Measurements from ENCODE around the gene CCL4.

Gene CCL4

DNA sequence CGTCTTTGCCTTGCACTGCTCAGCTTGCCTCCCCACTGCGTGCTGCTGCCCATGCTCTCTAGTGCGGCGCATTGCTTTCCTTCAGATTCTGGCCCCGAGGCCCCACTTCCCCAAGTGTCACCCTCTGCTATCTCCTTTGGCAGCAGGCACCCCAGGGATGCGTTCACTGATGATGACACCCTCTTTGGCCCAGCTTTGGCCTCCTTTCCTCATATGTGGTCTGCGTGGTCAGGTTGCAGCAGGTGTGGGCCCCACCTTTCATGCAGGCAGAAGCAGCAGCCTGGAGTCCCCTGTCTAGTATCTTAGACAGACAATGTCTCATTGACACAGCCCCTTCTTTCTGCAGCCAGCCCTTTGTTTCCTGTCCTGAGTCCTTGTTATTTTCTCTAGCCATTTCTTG, 8.9 kb upstream of the CCL4 start:
- TF ChIP-seq, protein P1, sequence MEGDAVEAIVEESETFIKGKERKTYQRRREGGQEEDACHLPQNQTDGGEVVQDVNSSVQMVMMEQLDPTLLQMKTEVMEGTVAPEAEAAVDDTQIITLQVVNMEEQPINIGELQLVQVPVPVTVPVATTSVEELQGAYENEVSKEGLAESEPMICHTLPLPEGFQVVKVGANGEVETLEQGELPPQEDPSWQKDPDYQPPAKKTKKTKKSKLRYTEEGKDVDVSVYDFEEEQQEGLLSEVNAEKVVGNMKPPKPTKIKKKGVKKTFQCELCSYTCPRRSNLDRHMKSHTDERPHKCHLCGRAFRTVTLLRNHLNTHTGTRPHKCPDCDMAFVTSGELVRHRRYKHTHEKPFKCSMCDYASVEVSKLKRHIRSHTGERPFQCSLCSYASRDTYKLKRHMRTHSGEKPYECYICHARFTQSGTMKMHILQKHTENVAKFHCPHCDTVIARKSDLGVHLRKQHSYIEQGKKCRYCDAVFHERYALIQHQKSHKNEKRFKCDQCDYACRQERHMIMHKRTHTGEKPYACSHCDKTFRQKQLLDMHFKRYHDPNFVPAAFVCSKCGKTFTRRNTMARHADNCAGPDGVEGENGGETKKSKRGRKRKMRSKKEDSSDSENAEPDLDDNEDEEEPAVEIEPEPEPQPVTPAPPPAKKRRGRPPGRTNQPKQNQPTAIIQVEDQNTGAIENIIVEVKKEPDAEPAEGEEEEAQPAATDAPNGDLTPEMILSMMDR (IDR thresholded peaks at IDR 0.05), result no peak

DNA sequence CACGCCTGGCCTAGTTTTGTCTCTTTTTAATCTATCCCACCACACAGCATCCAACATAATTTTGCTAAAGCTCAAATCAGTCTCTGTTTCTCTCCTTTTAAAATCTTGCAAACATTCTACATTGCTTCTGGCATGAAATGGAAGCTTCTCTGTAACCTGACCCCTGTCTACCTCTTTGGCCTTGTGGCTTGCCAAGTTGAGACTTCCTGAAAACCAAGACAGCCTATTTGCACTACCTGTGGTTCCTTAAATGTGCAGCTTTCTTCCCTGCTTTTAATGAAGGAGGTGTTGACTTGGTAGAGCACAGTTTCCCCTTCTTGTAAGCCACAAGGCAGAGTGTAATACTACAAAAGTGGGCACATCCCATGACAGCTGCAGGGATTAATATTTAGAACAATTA, 7.6 kb upstream of the CCL4 start:
- TF ChIP-seq, protein P1 (IDR thresholded peaks at IDR 0.05), result no peak

DNA sequence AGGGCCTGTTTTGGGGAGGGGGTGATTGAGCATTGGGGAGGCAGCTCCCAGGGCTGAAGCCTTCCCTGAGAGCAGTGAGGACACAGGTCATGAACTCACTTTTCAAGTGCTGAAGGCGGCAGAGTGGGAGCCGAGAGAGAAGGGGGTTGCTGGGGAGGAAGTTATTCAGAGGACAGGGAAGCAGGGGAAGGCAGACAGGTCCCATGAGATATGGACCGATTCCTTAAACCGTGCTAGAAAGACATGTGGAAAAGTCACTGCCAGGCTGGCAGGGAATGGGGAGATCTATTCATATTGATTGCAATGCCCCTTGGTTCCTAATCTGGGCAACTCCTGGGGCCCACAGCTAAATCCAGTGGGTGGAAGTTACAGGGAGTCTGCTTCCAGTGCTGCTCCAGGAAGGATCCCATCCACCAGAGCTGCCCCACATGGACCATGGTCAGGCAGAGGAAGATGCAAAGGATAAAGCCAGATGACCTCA, 1.1 kb downstream of the CCL4 start:
- TF ChIP-seq, protein P1 (IDR thresholded peaks at IDR 0.05), result no peak

DNA sequence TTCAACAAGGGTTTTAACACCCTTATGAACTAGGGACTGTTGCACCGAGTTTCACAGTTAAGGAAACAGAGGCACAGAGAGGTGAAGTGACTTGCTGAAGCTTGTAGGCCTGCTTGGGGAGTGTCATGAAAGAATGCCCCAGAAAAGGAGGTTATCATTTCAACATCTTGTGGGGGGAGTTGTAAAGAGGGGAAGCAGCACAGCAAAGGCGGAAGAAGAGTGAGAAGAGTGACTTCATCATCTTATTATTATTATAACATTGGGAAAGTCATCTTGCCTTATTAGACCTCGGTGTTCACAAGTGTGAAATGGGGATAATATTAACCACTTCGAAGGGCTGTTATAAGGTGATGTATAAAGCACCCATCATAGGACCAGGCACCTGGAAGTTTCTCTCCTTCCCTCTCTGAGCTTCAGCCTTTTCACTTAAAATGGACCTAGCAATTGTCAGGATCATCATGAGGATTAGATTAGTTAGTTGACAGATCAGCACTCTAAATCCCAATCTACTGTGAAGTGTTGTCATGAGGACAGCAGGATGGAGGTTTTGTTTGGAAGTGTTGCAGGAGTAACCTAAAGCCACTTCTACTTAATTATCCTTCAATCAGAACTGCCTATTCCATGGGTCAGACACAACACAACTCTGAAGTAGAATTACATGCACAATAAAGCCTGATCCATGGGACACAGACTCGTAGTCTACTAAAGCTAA, 2.3 kb downstream of the CCL4 start:
- TF ChIP-seq, protein P1 (IDR thresholded peaks at IDR 0.05), result no peak

DNA sequence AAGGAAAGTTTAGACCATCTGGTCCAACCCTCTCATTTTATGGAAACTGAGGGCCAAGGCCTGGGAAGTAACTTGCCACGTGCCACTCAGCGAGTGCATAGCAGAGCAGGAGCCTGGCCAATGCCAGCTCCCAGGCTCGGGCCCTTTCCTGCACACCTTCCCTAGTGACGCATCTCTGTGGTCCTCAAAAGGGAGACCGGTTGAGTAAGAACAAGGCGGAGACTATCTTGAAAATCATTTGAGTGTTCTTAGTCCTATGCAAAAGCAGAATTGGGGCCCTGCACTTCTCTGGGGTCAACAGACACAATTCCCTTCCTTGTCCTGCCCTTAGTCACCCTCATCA, 2.8 kb downstream of the CCL4 start:
- TF ChIP-seq, protein P1 (IDR thresholded peaks at IDR 0.05), result no peak

DNA sequence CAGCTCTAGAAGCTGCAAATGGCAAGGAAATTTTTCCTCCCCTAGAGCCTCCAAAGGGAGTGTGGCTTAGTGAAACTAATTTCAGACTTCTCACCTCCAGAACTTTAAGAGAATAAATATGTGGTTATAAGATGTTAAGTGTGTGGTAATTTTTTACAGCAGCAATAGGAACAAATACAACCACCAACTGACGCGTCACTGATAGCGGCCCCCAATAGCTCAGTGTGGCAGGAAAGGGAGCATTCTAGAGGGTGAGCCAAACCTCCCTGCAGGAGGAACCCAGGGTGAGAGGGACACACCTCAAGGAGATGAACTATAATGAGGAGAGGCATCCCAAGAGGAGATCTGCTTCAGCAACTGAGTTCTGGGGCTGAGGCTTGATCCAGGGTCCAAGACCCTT, 4.0 kb downstream of the CCL4 start:
- TF ChIP-seq, protein P1 (IDR thresholded peaks at IDR 0.05), result no peak

DNA sequence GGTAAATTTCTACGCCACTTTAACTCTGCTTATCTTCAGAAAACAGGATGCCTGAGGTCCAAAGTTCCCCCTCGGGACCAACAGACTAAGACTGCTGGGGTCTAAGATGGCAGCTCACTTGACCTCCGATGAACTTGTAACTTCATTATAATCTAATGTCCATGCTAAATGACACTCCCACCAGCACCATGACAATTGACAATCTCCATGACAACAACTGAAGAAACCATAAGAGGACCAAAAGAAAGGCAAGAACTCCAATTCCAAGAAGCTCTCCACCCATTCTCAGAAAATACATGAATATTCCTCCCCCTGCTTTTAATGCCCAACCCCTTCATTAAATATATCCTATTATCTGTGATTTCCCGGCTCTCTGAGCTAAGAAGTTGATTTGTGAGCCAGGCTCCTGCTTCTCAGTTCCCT, 7.5 kb downstream of the CCL4 start:
- TF ChIP-seq, protein P1 (IDR thresholded peaks at IDR 0.05), result no peak

DNA sequence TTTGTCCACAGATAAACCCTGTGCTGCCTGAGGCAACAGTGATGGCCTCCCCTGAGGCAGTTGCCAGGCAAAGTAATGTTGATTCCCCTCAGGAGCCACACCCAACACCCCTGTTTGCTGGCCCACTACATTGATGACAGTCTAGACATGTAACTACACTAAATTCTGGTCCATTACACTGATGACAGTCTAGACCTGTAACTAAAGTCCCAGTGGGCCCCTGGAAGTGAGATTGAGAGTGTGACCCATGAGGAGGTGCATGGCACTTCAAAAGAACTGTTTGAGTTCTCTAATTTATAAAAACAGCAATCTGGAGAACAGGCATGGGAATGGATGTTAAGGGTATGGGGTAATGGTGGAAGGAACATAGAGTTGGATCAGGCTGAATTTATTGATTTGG, 8.9 kb downstream of the CCL4 start:
- TF ChIP-seq, protein P1 (IDR thresholded peaks at IDR 0.05), result no peak

Data from LNCAP (cell line).